HG03280 (cell line): ENCODE data around the gene SLITRK5.

Experiments
- ATAC-seq: cut with Tn5 transposase; IDR thresholded peaks from one replicate; pipeline ENCODE4 v1.9.1; 2021; ENCODE audit warnings: mild to moderate bottlenecking, moderate library complexity; ENCODE audit not compliant: unreplicated experiment

SLITRK5 gene

DNA sequence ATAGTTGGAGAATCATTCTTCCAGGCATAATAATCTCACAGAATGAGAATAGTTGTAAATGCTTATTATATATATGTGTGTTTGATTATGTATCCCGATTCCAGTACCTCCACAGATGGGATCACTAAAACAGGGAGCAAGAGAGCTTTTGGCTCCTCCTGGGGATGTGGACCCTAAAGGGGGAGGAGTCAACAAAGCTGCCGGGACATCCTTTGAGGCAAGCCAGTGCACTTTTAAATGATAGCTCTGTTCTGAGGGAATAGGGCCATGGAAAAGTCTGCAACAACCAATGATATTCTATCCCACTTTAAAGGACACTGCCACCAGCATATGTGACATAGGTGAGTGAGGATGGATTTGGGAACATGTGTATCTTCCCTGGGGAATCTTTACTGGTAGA lies 40.8 kb downstream of the SLITRK5 start:
- no peak for ATAC-seq
